NCI-H510A treated with DMSO at 0.1 percent for 48 hours (cell line): ENCODE results near the gene HK1.

Experiments used
- DNase-seq: peaks from one replicate; lab custom pipeline; 2025; lab: John Stamatoyannopoulos, UW

Gene HK1

DNA sequence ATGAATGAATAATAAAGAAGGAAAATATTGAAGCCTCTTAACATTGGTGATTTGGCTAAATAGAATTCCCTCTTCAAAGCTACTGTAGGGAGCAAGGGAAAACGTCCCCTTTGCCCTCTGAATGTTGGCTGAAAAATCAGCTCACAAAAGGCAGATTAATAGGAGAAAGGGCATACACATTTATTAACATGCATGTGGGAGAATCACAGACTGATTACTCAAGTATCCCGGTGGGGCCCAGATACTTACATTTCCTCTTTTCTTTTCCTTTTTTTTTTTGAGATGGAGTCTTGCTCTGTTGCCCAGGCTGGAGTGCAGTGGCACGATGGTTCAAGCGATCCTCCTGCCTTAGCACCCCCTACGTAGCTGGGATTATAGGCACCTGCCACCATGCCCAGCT lies 68.5 kb downstream of the HK1 start:
- DNase-seq: no peak

DNA sequence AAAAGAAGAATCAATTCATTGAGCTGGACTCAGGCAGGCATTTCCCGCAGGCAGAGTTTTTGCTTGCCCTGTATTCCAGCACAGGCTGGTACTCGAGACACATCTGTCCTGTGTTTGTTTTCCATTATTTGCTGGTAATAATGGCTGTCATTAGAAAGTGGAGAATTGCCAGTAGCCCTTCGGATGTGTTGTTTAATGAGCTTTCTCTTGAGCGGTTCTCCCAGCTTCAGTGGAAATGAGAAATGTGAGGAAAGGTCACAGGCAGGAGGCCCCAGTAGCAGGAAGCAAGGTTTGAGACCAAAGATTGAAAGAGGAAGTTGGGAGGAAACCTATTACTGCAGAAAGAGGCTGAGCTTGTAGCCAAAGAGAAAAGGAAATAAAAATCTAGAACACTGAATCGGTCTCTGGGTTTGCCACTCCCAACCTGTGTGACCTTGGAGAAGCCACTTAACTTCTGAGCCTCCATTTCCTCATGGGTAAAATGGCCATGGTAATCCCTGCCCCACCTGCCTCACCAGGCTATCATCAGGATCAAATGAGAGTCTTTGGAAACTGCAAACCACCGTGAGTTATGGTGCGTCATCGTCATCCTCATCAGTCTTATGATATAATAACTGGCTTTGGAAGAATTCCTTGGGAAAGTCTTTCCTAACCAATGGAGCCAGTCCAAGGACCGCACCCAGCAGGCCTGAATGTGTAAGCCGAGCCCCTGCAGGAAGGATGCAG lies 70.7 kb downstream of the HK1 start:
- DNase-seq: peak; percentile 86

GRCh38 chr10:69349542-69349888 lies 71.2 kb downstream of the HK1 start:
- DNase-seq: no peak

GRCh38 chr10:69351589-69351988 lies 73.3 kb downstream of the HK1 start:
- no peak for DNase-seq

DNA sequence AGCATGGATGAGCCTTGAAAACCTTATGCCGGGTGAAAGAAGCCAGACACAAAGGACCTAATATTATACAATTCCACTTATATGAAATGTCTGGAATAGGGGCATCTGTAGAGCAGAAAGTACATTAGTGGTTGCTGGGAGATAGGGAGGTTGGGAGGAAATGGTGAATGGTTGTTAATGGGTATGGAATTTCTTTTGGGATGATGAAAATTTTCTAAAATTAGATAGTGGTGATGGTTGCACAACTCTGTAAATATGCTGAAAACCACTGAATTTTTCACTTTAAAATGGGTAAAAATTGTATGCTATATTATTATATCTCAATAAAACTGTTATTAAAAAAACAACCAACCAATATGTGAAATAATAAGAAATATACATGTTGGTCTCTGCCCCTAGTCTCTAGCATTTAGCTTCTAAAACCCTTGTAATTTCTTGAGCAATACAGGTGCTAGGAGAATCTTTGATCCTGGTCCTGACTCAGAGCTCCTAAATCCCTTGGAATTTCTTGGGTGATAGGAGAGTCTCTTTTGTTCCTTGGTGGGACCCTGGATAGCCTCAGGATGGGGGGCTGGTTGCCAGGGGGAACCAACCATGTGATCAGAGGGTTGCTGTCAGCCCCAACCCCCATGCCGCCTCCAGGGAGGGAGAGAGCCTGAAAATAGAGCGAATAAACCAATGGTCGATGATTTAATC lies 74.4 kb downstream of the HK1 start:
- DNase-seq: no peak

GRCh38 chr10:69353977-69354635 lies 75.8 kb downstream of the HK1 start:
- DNase-seq: no peak

- no peak for DNase-seq
These were observed 77.9 kb downstream of the HK1 start for GRCh38 chr10:69356187-69356586.

- no peak for DNase-seq
These were observed 80.0 kb downstream of the HK1 start for GRCh38 chr10:69358148-69358795.

DNA sequence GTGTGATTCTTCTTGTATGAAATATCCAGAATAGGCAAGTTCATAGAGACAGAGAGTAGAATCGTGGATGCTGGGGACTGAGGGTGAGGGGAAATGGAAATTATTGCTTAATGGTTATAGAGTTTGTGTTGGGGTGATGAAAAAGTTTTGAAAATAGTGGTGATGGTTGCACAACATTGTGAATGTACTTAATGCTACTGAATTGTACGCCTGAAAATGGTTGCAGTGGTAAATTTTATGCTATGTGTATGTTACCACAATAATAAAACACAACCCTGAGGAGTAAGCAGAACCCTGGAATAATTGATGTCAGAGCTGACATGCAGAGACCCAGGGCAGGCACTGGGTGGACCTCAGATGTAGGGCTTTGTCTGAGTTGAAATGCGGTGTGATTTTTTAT lies 80.9 kb downstream of the HK1 start:
- no peak for DNase-seq

DNA sequence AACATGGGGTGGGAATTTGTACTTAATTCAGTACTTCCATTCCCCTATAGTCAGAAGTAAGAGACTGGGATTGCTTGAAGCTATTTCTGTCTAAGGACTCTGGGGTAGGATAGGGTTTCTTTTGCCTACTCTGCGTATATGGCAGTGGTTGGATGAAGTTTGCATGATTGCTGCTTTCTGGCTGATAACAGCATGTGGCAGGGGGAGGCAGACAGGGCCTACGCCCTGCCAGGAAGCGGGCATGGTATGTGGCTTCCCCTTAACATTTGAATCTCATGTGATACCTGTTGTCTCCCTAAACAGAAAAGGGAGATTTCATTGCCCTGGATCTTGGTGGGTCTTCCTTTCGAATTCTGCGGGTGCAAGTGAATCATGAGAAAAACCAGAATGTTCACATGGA lies 81.3 kb downstream of the HK1 start:
- no peak for DNase-seq

GRCh38 chr10:69360485-69361302 lies 82.4 kb downstream of the HK1 start:
- no peak for DNase-seq

DNA sequence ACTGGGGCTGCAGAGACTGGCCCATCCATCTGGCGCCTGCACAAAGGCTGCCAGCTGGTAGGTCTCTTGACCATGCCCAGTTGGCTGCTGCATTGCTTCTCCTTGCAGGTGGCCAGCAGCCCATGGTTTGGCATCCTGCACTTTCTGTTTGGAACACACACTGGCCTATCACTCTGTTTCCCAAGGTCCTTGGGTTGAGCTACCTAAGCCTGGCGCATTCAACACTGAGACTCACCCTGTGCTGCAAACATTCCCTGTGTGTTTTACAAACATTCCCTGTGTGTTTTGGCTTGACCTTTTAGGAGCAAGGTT lies 83.0 kb downstream of the HK1 start:
- DNase-seq: no peak

DNA sequence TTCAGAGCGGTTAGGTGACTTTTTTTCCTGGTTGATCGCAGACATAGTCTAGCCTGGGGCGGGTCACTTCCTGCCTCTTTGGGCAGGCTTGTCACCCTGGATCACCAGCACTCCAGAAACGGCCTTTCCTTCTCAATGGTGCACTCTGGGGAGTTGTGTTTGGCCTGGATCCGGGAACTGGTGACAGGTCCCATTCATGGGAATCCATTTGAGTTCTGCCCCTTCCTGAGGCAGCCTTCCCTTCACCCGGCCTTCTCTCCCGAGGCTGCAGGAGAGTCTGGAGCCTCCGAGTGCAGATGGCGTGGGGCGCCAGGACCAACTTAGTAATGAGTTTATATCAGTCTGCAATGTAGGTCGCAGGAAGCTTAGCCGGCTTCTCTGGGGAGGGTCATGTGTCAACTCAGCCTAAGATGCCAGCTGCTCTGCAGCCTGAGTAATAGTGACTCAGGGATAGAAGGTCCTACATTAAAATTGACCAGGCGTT lies 84.2 kb downstream of the HK1 start:
- DNase-seq: peak; percentile 8

DNA sequence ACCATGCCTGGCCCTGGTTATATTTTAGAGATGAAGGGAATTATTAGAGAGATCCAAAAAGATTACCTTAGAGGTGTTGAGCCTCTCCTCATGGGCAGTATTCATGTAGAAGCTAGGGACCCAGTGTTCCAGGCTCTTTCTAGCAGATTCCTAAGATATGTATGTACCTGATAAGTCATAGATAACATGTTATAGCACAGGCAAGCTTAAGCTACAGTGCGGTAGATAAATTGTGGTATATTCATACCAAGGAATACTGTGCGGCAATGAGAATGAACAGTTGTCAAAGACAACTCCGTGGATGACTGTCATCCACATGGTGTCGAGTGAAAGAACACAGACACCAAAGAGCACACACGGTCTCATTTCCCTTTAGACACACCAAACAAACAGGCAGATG lies 85.4 kb downstream of the HK1 start:
- DNase-seq: no peak

DNA sequence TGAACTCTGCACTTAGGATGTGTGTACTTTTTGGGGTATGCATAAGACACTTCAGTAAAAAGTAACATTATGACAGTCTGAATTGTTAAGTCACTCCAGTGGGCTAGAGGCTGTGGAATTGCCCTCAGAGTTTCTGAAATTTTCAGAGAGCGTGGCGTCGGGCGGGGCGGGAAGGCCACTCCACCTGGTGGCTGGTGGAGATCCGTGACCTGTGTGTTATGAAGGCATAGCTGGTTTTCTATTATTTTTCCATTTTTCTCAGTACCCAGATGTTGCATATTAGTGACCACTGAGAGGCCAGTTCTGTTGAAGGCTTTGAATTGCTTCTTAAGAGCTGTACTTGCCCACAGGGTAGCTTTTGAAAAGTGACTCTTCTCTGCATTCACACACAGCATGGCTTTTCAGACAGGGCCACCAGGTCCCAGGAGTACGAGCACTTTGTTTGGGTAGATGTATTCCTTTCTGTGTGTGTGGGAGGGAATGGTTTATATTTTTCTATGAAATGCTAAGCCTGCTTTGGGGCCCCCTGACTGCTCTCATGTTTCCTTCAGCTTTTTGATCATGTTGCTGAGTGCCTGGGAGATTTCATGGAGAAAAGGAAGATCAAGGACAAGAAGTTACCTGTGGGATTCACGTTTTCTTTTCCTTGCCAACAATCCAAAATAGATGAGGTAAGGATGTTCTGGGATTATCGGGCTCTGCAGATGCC lies 86.1 kb downstream of the HK1 start:
- DNase-seq: no peak

GRCh38 chr10:69366738-69367137 lies 88.4 kb downstream of the HK1 start:
- DNase-seq: peak; percentile 41

DNA sequence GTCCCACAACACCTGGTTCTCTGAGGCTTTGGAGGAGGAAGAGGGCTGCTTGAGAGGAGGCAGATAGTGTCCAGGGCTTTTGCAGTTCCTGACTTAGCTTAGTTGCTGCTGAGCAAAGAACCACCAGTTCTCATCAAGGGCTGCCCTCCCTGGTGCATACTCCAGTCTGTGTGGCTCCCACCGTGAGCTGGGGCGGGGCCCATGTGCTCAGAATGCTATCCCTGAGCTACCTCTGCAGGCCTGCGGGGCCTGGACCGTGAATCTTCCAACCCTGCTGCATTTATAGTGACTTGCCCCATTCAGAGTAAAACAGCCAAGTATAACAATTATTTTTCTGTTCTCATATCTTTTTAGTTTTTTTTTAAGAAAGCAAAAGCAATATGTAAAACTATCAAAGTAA lies 89.2 kb downstream of the HK1 start:
- peak; percentile 70 for DNase-seq

GRCh38 chr10:69372126-69372980 lies 94.1 kb downstream of the HK1 start:
- DNase-seq: no peak

GRCh38 chr10:69374242-69374641 lies 95.9 kb downstream of the HK1 start:
- peak; percentile 36 for DNase-seq

GRCh38 chr10:69374931-69375306 lies 96.6 kb downstream of the HK1 start:
- no peak for DNase-seq
